Measurements from ENCODE around the gene STX7. TPM values are rescaled to one million over a fixed set of nuclear protein-coding genes. Genes with fewer than 3 reads are reported as not detected.
A peak's percentile ranks its signal among the peaks of the same experiment; 100 is the strongest.
"Not testable (repeated sequence)": the region's sequence is repeated elsewhere in the genome, so short reads cannot be mapped to it uniquely, and the experiment has no call there.

Gene STX7, protein sequence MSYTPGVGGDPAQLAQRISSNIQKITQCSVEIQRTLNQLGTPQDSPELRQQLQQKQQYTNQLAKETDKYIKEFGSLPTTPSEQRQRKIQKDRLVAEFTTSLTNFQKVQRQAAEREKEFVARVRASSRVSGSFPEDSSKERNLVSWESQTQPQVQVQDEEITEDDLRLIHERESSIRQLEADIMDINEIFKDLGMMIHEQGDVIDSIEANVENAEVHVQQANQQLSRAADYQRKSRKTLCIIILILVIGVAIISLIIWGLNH
- total RNA-seq = 50.0 TPM

- peak; percentile 97 for DNase-seq
These were observed at the start of gene STX7 for GRCh38 chr6:132512638-132513632. STX7 (minus strand) TSS chr6:132513116; CDS start chr6:132503530, 9,586 bp downstream.

GRCh38 chr6:132560087-132560486 lies 47.2 kb upstream of the STX7 start:
- not testable (repeated sequence) for DNase-seq

GRCh38 chr6:132552372-132552771 lies 39.5 kb upstream of the STX7 start, which contains the start of gene TAAR8:
TAAR8 (plus strand) TSS chr6:132552672; CDS start chr6:132552693, 21 bp downstream.
- no peak for DNase-seq

DNA sequence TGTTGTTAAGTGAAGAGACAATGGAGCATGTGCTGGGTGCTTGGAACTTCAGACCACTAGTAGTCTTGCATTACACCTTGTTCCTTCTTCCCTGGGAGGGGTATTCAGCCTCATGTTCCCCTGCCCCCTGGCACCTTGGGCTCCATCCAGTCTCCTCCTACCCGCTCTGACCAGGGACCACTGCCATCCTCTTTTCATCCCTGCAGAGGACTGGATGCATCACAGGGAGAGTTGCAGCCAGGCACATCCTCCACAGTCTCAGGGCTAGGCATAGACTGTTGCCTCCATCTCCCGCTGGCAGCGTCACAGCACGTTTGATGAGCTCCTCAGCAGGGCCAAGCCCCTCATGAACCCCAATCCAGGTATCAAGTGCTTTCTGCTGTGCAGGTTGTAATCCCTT lies 38.3 kb upstream of the STX7 start:
- no peak for DNase-seq

DNA sequence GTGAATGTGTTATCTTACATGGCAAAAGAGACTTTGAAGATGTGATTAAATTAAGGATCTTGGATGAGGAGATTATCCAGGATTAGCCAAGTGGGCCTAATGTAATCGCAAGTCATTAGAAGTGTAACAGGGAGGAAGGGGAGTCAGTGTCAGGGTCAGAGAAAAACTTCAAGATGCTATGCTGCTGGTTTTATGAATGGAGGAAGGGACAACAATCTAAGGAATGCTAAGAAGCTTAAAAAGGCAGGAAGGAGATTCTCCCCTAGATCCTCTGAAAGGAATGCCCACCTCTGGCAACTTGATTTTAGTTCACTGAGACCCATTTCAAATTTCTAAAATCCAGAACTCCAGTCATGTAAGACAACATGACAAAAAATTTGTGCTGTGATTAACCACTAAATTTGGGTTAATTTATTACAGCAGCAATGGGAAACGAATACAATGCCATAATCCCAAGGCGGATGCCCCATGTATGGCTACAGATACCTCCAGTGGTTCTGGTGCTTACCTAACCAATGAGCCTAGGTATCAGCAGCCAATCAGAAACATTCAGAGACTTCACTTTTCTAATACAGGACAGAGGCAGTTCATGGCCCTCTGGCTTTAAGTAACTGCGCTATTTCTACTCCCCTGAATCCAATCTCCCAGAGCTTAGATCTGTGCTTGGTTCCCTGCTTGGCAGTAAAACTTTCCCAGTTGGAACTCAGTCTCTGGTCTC lies 36.0 kb upstream of the STX7 start:
- DNase-seq = no peak

DNA sequence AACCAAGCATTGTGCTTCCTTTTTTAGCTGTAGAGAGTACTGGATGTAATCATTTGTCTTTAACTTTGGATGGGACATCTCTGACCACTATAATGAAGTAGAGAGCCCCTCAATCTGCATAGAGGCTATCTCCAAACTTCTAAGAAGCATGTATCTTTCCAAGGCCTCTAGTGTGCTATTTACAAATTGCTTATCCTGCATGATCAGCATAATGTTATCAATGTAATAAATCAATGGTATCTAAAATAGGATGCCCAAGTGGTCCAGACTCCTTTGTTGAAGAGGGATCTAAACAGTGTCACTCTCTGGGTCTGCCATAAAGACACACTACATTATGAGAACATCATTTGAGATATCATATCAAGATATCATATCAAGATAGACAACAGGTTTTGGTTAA lies 31.9 kb upstream of the STX7 start:
- DNase-seq = no peak

DNA sequence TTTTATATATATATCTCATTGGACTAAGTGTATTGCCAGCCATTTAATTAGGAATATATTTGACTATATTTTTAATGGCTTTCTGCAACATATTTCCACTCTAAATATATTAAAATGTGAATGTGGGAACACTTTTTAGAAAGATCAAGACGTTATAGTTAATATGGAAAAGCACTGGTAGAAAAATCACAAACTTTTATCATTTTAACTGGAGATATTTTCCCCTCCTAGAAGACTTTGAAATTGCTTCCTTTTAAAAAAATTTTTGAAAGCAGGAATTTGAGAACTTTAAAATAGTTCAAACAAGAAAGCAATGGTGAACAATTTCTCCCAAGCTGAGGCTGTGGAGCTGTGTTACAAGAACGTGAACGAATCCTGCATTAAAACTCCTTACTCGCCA lies 25.1 kb upstream of the STX7 start, which contains the start of gene TAAR9:
TSS of gene TAAR9 (plus strand) at position 301 of the 400 bp plus-strand sequence. CDS start at position 314, 13 bp downstream.
- no peak for DNase-seq

DNA sequence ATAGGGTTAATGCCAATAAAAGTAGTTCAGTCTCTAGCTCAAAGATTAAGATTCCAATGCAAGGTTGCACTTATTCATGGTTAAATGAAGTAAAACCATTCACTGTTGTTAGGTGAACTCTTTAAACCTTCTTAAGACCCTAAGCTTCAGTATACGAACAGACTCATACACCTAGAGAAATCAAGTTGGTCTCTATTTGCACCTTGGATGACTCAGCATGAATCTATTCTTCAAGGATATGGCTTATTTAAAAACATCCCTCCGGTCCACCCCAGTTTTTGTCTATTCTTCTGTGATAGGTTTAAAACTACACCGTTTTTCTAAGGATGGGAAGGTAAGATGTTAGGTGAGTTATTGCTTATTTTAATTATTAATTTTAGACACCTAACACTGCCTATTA lies 24.2 kb upstream of the STX7 start:
- DNase-seq = no peak

DNA sequence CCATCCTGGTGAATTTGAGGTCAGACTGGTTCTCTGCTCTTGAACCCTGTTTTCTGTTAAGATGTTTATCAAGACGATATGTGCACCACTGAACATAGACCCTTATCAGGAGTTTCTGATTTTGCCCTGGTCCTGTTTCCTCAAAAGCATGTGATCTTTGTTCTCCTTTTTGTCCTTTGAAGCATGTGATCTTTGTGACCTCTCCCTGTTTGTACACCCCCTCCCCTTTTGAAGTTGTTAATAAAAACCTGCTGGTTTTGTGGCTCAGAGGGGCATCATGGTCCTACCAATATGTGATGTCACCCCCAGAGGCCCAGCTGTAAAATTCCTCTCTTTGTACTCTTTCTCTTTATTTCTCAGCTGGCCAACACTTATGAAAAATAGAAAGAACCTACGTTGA lies 21.6 kb upstream of the STX7 start:
- DNase-seq = not testable (repeated sequence)

GRCh38 chr6:132530293-132530974 lies 17.5 kb upstream of the STX7 start:
- DNase-seq = peak; percentile 88

DNA sequence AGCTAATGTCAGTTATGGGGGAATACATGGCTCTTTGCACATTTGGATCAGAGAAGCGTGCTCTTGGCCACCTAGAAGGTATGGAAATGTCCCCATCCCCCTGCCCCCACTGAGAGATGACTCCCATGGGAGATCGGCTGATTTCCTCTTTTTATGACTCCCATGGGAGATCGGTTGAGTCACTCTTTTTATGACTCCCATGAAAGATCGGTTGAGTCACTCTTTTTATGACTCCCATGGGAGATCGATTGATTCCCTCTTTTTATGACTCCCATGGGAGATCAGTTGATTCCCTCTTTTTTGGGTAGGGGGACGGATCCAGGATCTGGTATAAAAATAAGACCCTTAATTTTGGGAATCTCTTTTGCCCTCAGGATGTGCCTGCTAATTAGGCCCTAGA lies 14.9 kb upstream of the STX7 start:
- DNase-seq = no peak

DNA sequence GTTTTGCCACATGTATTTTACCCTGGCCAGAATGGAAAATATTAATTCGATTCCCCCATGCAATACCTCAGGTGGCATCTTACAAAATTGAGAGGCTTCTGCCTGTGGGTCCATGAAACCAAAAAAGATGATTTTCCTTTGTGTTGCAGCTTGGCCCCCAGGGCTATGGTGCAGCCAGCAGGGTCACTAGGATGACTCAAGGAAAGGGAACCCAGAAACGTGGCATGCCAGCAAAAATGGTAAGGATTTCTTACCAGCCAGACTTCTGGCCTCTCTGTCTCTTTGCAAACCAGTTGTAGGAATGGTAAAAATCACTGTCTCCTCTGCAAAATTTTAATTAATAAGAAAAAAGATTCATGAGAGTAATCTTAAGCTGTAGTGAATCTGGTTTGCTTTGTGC lies 13.5 kb upstream of the STX7 start:
- no peak for DNase-seq

DNA sequence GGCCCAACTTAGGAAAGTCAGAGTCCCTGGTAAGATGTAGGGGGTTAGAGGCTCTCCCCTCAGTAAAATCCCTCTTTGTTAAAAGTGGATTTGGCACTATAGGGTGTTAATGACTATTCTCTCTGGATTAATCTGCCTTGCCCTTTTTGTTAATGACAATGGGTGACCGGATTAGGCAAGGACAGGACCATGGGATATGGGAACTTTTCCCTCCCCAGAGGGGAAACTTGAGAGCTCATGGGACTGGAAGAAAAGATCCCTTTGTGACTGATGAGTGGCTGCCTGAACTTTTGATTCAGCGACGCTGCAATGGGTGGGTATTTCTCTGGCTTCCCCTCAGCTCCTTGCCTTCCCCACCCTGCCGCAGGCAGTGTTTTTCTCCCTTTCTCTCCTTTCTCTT lies 12.9 kb upstream of the STX7 start:
- DNase-seq = no peak

- DNase-seq = no peak
These were observed 11.7 kb upstream of the STX7 start for GRCh38 chr6:132524646-132525045.

DNA sequence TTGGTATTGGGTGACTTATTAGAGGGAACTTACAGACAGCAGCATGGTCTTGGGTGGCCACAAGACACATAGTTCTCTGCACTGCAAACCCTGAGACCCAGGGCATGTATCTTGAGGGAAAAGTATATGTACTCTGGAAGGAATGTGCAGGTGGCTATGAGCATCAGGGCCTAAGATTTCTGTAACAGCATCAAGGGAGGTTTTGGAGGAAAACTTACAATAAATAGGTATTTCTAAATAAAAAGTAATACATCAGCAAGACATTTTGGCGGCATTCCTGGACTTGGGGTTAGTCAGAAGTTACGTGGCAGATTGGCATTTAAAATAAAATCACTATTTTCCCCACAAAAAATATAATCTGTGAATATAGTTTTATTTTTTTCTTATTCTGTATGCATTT lies 8.0 kb upstream of the STX7 start:
- DNase-seq = no peak

GRCh38 chr6:132515386-132515785 lies 2.5 kb upstream of the STX7 start:
- DNase-seq = no peak

- no peak for DNase-seq
These were observed 1.1 kb upstream of the STX7 start for GRCh38 chr6:132513831-132514545.

- no peak for DNase-seq
These were observed 626 bp downstream of the STX7 start for GRCh38 chr6:132512342-132512637.

DNA sequence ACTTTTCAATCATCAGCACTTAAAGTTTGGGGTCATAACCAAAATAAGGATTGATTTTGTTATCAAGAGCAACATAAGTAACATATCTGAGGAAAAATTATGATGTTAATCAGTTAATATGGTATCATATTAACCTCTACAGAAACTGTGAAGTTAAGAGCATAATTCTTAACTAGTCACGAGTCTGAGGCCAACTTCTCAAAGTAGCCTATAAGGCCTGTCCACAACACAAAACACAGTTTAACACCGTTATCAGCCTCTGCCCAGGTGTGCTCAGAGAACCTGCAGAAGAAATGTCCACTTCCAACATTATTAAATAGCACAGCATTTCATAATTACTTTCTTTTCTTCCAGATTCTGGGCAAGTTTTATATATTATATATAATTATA lies 1.1 kb downstream of the STX7 start:
- no peak for DNase-seq

- DNase-seq = no peak
These were observed 1.6 kb downstream of the STX7 start for GRCh38 chr6:132511210-132511830.

Measured in tongue (tissue), 2 donors.